GM19025 (cell line): ENCODE results near the gene ASXL1.
"Not testable (repeated sequence)": the region's sequence is repeated elsewhere in the genome, so short reads cannot be mapped to it uniquely, and the experiment has no call there.

Source experiments
- ATAC-seq: cut with Tn5 transposase; IDR thresholded peaks from one replicate; pipeline ENCODE4 v1.9.1; 2021; ENCODE audit warnings: mild to moderate bottlenecking, low read depth, moderate library complexity; ENCODE audit not compliant: unreplicated experiment

Gene ASXL1

DNA sequence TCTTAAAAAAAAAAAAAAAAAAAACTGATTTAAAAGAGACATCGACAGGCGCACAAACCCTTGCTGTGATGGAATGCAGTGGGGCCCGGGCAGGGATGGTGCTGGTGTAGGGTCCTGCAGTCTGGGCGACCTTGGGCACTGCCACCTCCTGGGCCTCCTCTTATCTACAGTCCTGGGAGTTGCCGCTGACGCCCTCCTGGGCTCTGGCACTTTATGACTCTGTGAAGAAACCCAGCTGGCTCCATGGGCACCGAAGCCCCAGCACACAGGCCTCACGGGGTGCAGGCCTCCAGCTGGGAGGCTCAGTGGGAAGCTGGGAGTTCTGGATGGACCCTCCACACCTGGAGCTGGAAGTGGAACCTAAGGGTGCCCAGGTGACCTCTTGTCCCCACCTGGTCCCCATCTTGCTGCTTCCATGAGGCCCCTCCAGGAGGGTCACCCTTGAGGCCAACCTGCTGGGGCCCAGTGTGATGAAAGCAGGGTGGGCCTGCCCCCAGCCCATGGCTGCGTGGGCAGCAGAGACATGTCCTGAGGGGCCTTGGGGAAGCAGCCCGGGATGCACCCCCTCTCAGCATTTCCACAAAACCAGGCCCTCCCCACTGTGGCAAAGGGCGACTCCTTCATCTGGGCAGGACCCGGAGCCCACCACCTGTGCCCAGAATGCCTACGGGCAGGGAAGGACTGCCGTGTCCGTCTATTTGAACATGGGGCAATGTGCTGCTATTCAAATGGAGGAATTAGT, 104.9 kb downstream of the ASXL1 start:
- no peak for ATAC-seq

DNA sequence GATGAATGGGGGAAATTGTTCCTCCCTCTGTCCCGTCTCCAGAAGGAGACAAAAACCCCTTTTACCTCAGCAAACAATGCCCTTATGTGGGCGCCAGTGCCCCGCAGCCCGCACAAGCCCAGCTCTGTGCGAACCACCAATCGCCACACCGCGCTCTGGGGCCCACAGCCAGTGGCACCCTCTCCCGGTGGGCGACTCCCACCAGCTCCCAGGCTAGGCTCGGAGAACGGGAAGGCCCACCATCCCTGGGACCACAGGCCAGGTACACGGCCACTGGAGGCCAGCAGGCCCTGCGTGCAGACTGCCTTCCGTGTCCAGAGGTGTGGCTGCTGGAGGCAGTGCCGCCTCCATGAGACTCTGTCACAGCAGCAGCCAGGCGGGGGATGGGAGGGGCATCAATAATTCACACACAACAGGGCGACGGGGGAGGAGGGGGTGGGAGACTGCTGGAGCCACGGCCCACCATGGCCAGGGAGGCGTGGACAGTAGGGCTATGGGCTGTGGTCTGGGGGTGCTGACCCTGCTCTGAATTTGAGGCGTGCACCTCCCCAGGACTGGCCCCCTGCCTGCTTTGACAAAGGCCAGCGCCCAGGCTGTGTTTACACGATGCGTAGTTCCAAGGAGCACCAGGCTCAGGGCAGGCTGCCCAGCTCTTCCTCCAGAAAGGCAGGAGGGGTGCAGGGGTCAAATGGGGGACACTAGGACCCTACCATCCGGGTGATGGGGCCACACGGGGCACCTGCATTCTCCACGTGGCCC, 105.7 kb downstream of the ASXL1 start:
- no peak for ATAC-seq

DNA sequence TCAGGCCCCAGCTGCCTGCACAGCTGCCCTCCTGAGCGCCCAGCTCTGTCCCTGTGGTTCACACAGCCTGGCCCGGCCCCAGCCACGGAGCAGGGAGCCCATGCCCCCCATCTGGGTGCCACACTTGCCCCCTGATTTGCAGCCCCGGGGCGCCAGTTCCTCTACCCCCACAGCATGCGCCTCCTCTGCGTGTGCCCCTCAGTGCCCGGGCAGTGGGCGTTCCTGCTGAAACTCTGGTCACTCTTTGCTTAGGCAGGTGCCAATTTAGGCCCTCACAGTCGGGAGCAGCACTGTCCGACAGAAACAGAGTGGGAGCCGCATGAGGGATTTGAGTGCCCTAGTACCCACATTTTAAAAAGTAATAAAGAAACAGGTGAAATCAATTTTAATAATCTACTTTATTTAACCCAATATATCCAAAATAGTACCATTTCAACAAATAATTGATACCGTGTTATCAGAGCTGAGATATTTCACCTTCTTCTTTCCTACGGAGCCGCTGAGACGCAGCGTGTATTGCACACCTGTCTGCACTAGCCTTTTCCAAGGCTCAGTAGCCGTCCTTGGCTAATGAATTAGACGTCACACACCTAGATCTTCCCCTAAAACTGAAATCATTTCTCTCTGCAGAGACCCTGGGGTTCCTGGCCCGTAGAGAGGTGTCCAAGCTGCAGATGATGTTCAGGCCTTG, 106.4 kb downstream of the ASXL1 start:
- ATAC-seq = no peak

DNA sequence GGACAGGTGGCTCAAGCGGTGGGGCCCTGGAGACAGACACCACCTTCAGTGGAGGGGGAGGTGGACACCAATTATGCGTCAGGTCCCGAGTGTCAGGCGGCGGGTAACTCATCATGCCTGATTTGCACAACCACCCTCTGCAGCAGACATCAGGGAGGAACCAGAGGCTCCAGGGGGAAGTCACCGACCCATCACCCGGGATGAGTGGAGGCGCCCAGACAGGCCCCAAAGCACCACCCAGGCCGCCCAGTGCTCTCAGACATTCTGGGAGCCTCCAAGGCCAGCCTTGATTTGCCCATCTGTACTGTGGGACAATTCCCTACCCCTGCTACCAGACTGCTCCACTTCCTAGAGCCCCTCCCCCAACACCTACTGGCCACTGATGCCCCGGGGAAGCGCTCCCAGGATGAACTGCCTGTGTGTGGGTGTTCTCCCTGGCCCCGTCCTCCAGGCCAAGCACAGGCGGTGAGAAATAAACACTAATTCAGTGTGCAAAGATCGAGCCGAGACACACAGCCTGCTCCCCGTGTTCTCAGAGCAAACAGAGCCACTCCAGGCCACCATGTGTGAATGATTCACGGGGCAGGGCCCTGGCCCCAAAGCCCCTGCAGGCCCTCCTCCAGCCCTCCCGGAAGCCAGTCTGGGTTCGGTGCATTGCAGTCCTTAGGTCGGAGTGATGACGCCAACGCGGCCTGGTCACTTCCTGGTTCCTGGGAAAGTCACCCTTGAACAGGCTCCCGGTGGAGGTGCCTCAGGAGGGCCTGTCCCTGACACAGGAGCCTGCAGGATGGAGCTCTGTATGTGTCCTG, 107.2 kb downstream of the ASXL1 start:
- no peak for ATAC-seq

DNA sequence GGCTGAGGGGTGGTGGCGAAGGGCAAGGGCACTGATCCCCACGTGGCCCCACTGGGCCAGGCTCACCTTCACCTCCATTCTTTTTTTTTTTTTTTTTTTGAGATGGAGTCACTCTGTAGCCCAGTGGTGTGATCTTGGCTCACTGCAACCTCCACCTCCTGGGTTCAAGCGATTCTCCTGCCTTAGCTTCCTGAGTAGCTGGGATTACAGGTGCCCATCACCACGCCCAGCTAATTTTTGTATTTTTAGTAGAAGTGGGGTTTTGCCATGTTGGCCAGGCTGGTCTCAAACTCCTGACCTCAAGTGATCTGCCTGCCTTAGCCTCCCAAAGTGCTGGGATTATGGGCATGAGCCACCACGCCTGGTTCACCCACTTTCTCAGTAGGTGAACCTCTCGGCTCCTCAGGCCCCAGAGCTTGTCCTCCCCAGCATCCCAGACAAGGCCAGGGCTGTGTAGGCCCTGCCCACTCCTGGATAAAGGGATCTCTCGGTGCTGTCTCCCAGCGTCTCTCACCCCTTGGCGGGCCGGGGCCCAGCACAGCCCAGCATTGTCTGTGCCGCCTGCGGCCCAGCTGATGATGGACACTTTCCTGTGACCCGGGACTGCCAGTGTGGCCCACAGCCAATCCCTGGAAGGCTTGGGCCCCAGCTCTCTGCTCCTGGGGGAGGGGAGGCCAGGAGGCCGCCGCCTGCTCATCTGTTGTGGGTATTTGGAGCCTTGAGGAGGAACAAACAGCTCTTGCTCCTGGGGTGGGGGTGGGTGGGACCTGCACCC, 108.0 kb downstream of the ASXL1 start:
- ATAC-seq = not testable (repeated sequence)

DNA sequence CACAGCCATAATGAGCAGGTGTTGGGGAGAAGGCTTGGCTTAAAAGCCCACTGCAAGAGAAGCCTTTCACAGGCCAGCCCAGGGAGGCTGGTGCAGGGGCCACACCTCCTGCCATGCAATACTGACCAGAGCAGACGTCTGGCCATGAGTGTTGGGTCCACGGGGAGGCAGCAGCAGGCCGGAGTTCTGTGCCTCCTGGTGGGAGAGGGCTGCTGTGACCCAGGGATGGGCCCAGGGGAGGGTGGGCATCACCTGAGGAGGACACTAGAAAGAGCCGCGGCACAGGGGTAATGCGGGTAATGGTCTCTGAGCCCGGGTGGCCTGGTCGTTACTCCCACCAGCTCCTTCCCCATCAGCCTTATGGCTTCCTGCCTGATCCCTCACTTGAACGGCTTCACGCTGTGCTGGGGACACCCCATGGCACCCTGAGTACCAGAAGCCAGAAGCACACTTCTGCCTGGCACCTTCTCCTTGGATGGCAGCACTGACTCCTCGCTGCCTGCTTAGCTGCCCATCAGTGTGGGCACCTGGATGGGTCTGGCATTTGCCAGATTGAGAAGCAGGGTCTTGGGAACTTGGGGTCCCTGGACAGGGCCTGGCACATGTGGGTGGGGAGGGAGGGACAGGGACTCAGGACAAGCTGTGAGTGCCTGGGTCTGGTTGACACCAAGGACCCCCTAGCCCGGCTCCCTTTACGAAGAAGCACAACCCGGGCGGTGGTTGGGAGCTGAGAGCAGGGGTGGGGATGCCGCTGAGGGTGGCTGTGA, 108.8 kb downstream of the ASXL1 start:
- no peak for ATAC-seq

DNA sequence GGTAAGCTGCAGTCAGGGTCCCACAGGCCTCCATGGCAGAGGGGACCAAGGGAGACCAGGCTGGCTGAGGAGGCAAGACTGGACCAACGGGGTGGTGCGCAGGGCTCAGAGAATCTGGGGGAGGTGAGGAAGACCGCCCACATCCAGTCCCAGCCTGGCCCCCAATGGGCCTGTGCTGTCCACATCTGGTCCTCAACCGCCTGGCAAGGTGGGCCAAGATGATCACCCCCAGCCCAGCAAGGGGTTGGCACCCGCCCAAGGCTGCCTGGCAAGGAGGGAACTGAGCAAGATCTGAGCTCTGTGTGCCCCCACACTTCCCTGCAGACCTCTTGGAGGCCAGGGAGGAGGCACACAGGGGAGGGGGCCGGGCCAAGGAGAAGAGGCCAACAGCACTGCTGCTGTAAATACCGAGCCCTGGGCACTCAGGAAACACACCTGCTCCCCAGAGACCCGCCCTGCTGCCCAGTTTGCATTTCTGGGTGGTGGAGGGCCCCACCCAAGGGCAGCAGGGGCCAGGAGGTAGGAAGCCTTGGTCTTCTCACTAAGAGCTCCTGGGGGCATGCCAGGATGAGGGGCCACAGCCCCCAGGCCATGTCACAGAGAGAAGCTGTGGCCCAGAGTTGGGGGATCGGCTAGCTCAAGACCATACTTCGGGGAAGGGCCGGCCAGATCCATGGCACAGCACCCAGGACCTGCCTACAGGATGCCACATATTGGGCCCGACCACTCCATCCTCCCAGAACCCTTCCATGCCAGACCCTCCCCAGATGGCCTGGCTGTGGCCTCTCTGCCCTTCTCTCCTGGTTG, 109.6 kb downstream of the ASXL1 start:
- ATAC-seq = no peak

DNA sequence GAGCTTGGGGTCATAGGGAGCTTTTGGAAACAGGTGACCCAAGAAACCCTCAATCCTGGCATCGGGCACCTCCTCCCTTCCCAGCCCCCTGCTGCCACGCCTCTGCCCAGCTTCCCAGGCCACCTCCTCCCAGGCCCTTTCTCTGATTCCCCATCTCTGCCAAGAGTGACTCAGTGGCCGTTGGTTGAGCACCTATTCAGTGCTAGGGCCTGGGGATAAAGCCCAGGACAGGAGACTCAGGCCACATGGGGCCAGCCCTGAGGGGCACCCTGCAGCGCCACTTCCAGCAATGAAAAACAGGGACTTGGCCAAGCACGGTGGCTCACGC, 110.1 kb downstream of the ASXL1 start:
- no peak for ATAC-seq

DNA sequence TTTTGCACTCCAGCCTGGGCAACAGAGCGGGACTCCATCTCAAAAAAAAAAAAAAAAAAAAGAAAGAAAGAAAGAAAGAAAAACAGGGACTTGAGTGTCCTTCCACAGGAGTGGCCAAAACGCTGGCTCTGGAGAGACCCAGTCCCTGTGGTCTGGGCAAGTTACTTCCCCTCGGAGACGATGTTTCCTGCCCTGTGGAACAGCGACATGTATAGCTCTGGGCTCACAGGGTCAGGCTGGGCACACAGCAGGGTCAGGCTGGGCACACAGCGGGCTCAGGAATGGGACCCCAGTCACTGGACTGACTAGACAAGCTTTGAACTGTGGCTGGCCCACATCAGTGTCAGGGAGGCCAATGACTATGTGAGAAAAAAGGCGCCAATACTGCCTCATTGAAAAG, 110.7 kb downstream of the ASXL1 start:
- no peak for ATAC-seq

DNA sequence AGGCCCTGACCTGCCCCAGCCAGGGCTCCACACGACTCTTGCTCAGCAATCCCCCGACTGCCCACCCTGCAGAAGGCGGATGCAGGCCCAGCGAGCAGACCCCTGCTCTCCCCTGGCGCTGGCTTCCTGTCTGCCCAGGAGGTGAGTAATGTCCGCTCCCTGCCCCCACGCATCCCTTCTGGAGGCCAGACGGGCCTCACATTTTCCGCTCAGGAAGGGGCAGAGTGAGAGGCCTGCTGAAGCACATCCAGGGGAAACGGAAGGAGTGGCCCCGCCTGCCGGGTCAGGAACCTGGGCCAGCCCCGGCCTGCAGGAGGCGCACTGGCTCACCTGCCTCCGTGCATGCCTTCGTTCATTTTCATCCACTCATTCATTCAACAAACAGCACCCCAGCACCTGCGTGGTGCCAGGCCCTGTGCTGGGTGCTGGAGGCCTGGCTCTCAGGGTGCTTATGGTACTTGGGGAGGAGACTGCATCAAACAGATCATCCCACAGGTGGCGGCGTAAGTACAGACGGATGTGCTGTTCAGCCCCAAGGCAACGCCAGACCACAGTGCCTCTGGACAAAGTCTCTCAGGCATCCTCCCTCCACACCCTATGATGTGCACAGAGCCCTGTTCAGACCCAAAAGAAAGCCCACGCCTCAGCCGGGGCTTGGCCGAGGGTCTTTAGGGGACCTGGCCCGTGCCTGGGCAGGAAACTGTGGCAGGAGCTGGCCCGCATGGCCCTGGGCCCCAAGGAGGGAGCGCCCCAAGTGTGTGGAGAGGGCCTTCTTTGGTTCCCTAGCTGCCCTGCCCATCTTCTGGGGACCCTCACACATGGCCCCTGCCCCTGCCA, 112.1 kb downstream of the ASXL1 start:
- ATAC-seq = no peak

DNA sequence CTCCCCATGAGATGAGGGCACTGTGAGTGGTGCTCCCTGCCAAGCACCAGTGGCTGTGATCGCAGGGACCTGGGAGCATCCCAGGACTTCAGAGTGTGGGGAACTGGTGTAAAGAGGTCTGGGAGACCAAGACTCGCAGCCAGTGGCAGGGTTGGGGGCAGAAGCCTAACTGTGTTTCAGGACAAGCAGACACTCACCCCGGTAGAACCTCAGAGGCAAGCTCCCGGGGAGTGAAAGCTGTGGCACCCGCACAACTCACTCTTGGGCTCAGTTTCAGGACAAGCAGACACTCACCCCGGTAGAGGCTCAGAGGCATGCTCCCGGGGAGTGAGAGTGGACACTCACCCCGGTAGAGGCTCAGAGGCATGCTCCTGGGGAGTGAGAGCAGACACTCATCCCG, 112.8 kb downstream of the ASXL1 start:
- no peak for ATAC-seq

DNA sequence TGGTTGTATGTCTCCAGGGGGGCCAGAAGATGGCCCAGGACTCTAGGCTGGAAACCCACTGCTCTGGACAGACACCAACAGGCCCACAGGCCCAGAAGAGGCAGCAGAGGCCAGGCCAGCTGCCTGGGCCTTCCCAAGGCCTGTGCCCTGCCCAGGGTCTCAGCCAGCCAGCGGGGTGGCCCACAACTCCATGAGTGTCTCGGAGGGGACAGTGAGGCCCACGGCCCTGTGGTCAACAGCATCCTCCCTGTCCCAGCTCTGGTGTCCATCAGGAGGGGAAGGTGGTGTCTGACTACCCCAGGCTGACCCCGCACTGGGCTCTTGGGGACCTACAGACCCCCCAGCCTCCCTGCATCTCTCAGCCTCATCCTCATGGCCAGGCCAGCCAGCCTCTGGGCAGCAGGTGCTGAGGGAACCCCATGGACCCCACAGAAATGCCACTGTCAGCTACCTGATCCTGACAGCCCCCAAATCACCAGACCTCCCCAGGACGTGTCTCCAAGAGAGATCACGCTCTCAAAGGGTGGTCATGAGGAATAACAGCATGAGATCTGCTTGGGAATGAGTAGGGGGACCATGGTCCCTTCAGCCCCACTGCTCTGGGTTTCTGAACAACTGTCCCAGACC, 114.6 kb downstream of the ASXL1 start:
- ATAC-seq = no peak

DNA sequence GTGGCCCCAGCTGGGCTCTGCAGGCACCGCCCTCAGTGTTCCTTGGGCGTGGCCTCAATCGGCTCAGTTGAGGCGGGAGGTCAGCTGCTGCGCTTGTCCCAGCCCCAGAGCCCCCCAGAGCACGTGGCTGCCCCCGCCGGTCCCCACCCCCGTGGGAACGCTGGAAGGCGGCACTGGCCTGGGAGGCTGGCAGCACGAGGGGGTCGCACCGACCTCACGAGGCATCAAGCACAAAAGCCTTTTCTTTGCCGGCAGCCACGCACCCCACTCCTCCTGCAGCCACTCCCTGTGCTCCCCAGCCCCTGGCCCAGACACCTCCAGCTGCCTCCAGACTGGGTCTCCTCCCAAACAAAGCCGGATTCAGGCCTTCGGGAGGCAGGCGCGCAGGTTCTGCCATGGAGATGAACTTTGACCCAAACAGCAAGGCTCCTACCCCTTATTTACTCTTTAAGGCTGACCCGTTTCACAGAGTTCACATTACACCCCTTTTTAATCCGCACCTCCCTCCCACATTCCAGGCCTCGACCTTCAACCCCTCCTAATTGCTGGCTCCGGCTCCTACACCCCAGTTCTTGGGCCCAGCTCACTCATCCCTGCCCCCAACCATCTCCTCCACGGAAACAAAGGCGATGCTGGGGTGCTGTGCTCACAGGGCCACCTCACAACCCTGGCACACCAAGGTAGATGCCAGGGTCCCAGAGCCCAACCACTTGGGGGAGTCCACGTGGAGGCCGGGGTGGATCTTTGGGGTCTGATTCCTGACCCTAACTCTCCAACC, 115.3 kb downstream of the ASXL1 start:
- ATAC-seq = no peak

DNA sequence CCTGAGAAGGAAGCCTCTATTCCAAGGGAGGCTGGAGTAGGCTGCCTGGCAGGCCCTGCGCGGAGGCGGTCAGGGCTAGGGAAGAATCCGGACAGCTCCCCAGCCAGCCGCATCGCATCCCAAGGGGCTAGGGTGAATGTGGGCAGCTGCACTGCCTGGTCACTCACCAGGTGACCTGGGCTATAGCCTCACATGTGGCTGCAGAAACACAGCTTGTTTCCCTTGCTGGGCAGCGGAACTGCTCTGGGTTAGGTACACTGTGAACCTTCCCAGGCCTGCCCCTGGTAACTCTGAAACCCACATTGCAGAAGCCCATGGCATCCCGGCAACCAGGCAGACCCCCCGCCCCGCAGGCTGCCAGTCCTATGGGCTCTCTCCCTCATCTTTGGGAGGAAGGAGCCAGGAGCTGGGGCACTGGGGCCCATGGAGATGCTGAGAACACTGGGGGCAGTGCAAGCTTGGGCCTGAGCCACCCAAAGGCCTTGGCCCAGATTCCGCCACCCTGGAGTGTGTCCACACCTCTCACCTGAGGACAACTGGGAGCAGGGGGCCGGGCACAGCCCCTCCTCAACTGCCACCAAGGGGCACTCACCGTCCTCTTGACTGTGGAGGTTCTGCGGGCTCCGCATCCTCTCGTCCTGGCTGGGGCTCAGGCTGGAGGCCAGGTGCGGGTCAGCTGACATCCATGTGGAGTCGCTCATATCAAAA, 116.0 kb downstream of the ASXL1 start:
- ATAC-seq = no peak

DNA sequence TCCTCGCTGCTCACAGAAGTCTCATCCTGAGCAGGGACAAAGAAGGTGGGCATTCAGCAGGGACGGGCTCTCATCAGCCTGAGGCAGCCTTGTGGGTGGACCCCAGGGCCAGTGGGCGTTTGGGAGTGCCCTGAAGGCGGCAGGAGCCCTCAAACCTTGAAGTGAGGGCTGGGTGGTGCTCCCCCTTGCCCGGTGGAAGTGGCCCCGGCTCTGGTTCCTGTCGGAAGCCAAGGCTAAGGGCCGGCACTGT, 116.5 kb downstream of the ASXL1 start:
- no peak for ATAC-seq
